Measurements from ENCODE around the gene SLC16A3. TPM values are rescaled to one million over a fixed set of nuclear protein-coding genes. Genes with fewer than 3 reads are reported as not detected.

Gene SLC16A3
- total RNA-seq, 2 donors from 2014 or later = 76.0 to 113 TPM

DNA sequence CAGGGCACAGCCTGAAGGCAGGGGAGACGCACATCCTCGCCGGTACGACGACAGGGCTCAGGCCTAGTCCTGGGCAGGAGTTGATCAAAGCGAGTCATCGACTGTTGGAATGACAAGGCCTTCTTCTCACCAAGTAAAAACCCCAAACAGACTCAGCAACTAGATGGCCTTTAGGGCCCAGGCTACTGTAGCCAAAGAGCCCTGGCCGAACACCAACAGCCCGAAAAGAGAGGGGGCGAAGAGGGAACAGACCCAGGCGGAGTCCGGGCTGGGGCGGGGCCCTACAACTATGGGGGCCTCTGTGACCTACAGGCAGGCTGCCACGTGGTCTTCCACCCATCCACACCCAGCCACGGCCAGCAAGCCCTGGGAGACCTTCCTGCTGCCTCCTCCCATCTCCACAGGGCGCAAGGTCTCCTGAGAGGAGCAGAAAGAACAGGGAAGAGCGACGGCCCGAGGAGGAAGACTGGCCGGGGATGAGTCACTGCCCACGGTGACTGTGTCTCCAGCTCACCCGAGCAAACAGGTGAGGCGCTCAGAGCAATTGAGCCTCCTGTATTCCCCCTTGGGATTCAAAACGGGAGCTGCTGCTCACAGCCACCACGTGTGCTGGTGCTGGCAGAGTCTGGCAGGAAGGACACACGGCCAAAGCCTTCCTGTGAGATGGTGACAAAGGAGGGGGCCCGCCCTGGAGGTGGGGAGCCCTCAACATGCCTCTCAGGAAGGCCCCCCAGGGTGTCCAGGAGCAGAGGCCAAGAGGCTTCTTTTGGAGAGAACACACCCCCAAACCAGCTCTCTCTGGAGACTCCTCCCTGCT lies 17.7 kb downstream of the SLC16A3 start:
- Histone ChIP-seq H3K9me3 (no peaks in the 10 kb centered on the region), H3K4me3 (no peak overlapping the region), H3K27ac (peak overlapping the region; percentile 30 to 51), H3K36me3 (peaks cover 66% of the 10 kb centered on the region), H3K4me1 (ENCODE audit: control insufficient read depth in 1 of 2, low read depth in 2 of 2) (peaks cover 27 to 35% of the 10 kb centered on the region in 2 donors), H3K27me3 (replicated peaks; ENCODE audit: insufficient read depth) (no peaks in the 10 kb centered on the region)
- ATAC-seq (ENCODE audit: insufficient number of reproducible peaks, low FRiP score, low read depth) (no peak), DNase-seq (ENCODE audit: low spot score) (no peak)
- TF ChIP-seq CTCF (IDR thresholded peaks at IDR 0.05) = no peak

DNA sequence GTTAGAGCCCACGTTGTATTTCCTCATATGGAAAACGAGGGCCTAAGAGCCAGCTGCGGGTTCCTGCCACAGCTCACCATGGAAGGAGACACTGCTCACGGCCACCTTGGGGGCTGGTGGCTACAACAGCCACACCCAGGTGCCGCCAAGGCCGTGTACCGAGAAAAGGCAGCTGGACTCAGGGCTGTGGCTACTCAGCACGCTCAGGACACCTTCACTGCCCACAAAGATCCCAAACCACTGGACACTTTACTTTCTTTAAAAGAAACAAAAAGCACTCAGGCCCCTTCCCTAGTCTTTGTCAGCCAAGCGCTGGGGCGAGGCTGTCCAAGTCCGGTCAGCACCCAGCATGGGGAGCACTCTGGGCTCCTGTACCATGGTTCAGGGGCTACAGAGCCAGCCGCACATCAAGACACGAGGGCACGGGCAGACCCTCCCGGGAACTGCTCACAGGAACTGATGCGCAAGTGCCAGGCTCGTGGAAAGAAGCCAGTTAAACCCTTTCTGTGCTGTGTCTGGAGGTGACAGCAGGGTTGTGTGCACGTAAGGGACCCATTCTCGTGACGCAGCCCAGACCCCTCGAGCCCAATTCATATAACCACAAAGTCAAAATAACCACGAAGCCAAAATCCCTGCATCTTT lies 18.5 kb downstream of the SLC16A3 start:
- Histone ChIP-seq H3K4me3 (no peak overlapping the region), H3K9me3 (no peaks in the 10 kb centered on the region), H3K27me3 (replicated peaks; ENCODE audit: insufficient read depth) (no peaks in the 10 kb centered on the region), H3K4me1 (ENCODE audit: control insufficient read depth in 1 of 2, low read depth in 2 of 2) (peaks cover 19 to 28% of the 10 kb centered on the region in 2 donors), H3K27ac (peak overlapping the region; percentile 30 to 51), H3K36me3 (peaks cover 73% of the 10 kb centered on the region)
- ATAC-seq (ENCODE audit: insufficient number of reproducible peaks, low FRiP score, low read depth) = no peak
- TF ChIP-seq CTCF (IDR thresholded peaks at IDR 0.05) = no peak
- no peak for DNase-seq (ENCODE audit: low spot score)

- Histone ChIP-seq H3K9me3 (no peaks in the 10 kb centered on the region), H3K27ac (no peak overlapping the region), H3K27me3 (replicated peaks; ENCODE audit: insufficient read depth) (no peaks in the 10 kb centered on the region), H3K36me3 (peaks cover 81% of the 10 kb centered on the region), H3K4me1 (ENCODE audit: control insufficient read depth in 1 of 2, low read depth in 2 of 2) (peaks cover 12 to 20% of the 10 kb centered on the region in 2 donors), H3K4me3 (no peak overlapping the region)
- TF ChIP-seq CTCF (IDR thresholded peaks at IDR 0.05) = no peak
- DNase-seq (ENCODE audit: low spot score) (no peak), ATAC-seq (ENCODE audit: insufficient number of reproducible peaks, low FRiP score, low read depth) (no peak)
Observed at GRCh38 chr17:82247856-82248671, 19.2 kb downstream of the SLC16A3 start.

- Histone ChIP-seq H3K36me3 (peaks cover 91% of the 10 kb centered on the region), H3K4me1 (ENCODE audit: control insufficient read depth in 1 of 2, low read depth in 2 of 2) (peaks cover 8 to 14% of the 10 kb centered on the region in 2 donors)
Observed at GRCh38 chr17:82248815-82249674, 20.2 kb downstream of the SLC16A3 start.

More at GRCh38 chr17:82248815-82249674, 20.2 kb downstream of the SLC16A3 start:
- no peaks in the 10 kb centered on the region for H3K27me3 ChIP-seq (replicated peaks; ENCODE audit: insufficient read depth)
- TF ChIP-seq CTCF (IDR thresholded peaks at IDR 0.05) = no peak
- ATAC-seq (ENCODE audit: insufficient number of reproducible peaks, low FRiP score, low read depth) (no peak), DNase-seq (ENCODE audit: low spot score) (no peak)
- no peak overlapping the region for H3K4me3 ChIP-seq
- no peak overlapping the region for H3K27ac ChIP-seq
- H3K9me3 ChIP-seq = no peaks in the 10 kb centered on the region

Data from thoracic aorta (tissue), 2 donors.